GM12878 (cell line): Measurements from ENCODE around the gene GSTM4. TPM values are rescaled to one million over a fixed set of nuclear protein-coding genes. Genes with fewer than 3 reads are reported as not detected.

Source experiments
- ATAC-seq: fragments of 200-7000 bp; cut with Tn5 transposase; 3 replicates; pipeline ENCODE4 v1.9.1; 2020; ENCODE audit warnings: mild to moderate bottlenecking, moderate library complexity
- BruUV-seq: library from RNA; stranded (reverse); fragments of 400-500 nt; replicated peaks from 2 replicates; lab custom pipeline; 2021; lab: Mats Ljungman, UMichigan
- CTCF ChIA-PET: fragments of 300-600 bp; sonication (Branson Sonifier 250); formaldehyde crosslinking; extraction: SDS; loops from one replicate; lab custom pipeline; 2021; ENCODE audit warnings: inconsistent platforms; lab: Yijun Ruan, JAX
- POLR2A ChIA-PET: fragments of 350-600 bp; formaldehyde crosslinking; extraction: SDS; loops from one replicate; lab custom pipeline; 2021; ENCODE audit warnings: inconsistent platforms; lab: Charles Lee
- RAD21 ChIA-PET: fragments of 300-600 bp; sonication (Branson Sonifier 250); formaldehyde crosslinking; loops from one replicate; lab custom pipeline; 2023; ENCODE audit warnings: antibody characterized with exemption; ENCODE audit not compliant: unreplicated experiment; lab: Charles Lee
- SMC1A ChIA-PET: fragments of 300-600 bp; sonication (Branson Sonifier 250); formaldehyde crosslinking; loops from one replicate; lab custom pipeline; 2023; ENCODE audit not compliant: unreplicated experiment, uncharacterized antibody; lab: Charles Lee
- DNase-seq: peaks from one replicate; pipeline ENCODE4 v3.0.0-alpha.2; 2011; ENCODE audit warnings: low read depth, low spot score
- FAIRE-seq: peaks from 3 replicates; lab custom pipeline; 2011; peaks lifted over from hg19 to GRCh38; lab: Jason Lieb, UNC
- H2AFZ ChIP-seq: 2 replicates; pipeline ENCODE4 v1.6.0; 2011; ENCODE audit warnings: low read depth, low read length, control low read depth; ENCODE audit not compliant: control insufficient read depth
- H3K27ac ChIP-seq: 2 replicates; pipeline ENCODE4 v1.5.1; 2011; ENCODE audit warnings: control low read depth; ENCODE audit not compliant: control insufficient read depth, insufficient read depth
- H3K27me3 ChIP-seq, 2 experiments: replicated peaks in 1 of 2; 2 replicates each; pipeline versions ENCODE4 v1.6.0 to v1.6.1; 2011; ENCODE audit warnings: low read length in 1 of 2; ENCODE audit not compliant: control insufficient read depth in 2 of 2, insufficient read depth in 2 of 2
- H3K36me3 ChIP-seq, 2 experiments: 2 replicates each; pipeline ENCODE4 v1.5.1; 2011; ENCODE audit warnings: low read length in 1 of 2; ENCODE audit not compliant: control insufficient read depth in 2 of 2, insufficient read depth in 2 of 2
- H3K4me1 ChIP-seq: 2 replicates; pipeline ENCODE4 v1.6.1; 2011; ENCODE audit warnings: mild to moderate bottlenecking, low read length, moderate library complexity, mixed read lengths; ENCODE audit not compliant: control insufficient read depth, insufficient read depth
- H3K4me2 ChIP-seq: 2 replicates; pipeline ENCODE4 v1.6.0; 2011; ENCODE audit warnings: control low read depth; ENCODE audit not compliant: control insufficient read depth, insufficient read depth
- H3K4me3 ChIP-seq: fragments of 200-600 bp; sonication (generic); 2 replicates; pipeline ENCODE4 v1.5.1; 2016
- H3K79me2 ChIP-seq: 2 replicates; pipeline ENCODE4 v1.6.0; 2011; ENCODE audit warnings: low read length; ENCODE audit not compliant: control insufficient read depth, insufficient read depth
- H3K9ac ChIP-seq: 2 replicates; pipeline ENCODE4 v1.8.0; 2011; ENCODE audit warnings: low read length, control low read depth, mixed read lengths; ENCODE audit not compliant: control insufficient read depth, insufficient read depth
- H3K9me3 ChIP-seq: replicated peaks from 3 replicates; pipeline ENCODE4 v1.5.1; 2011; ENCODE audit warnings: mild to moderate bottlenecking, low read length; ENCODE audit not compliant: control insufficient read depth, insufficient read depth
- H4K20me1 ChIP-seq: 2 replicates; pipeline ENCODE4 v1.6.0; 2011; ENCODE audit not compliant: control insufficient read depth, insufficient read depth
- ATF7 ChIP-seq: fragments of 450-650 bp; IDR thresholded peaks from 2 replicates; pipeline ENCODE4 v1.6.1; 2016; ENCODE audit warnings: low read depth, mild to moderate bottlenecking
- E2F4 ChIP-seq: IDR thresholded peaks from 2 replicates; pipeline ENCODE4 v1.6.1; 2012; ENCODE audit warnings: low read depth, low read length, improper control_type of control experiment
- FOXK2 ChIP-seq: fragments of 450-650 bp; IDR thresholded peaks from 2 replicates; pipeline ENCODE4 v1.6.1; 2017; ENCODE audit warnings: mild to moderate bottlenecking, moderate library complexity
- HDGF ChIP-seq: fragments of 450-650 bp; IDR thresholded peaks from 2 replicates; pipeline ENCODE4 v1.6.1; 2016; ENCODE audit warnings: antibody characterized with exemption
- MYC ChIP-seq: IDR thresholded peaks from 2 replicates; pipeline ENCODE4 v1.6.1; 2011; ENCODE audit warnings: mild to moderate bottlenecking, low read length, moderate library complexity, inconsistent platforms; ENCODE audit not compliant: insufficient read depth, insufficient replicate concordance, insufficient read length, severe bottlenecking
- NKRF ChIP-seq: fragments of 450-650 bp; conservative IDR thresholded peaks from 2 replicates; pipeline ENCODE4 v1.6.1; 2017; ENCODE audit warnings: mild to moderate bottlenecking, moderate library complexity
- RELA ChIP-seq: fragments of 450-650 bp; IDR thresholded peaks from 2 replicates; pipeline ENCODE4 v1.8.0; 2014; ENCODE audit warnings: borderline replicate concordance; ENCODE audit not compliant: partially characterized antibody
- RUNX3 ChIP-seq: IDR thresholded peaks from 2 replicates; pipeline ENCODE4 v1.6.1; 2012; ENCODE audit warnings: low read length, inconsistent platforms
- SIN3A ChIP-seq: IDR thresholded peaks from 2 replicates; pipeline ENCODE4 v1.6.1; 2012; ENCODE audit warnings: low read depth, low read length, improper control_type of control experiment
- SRF ChIP-seq, 2 experiments: IDR thresholded peaks; 2 replicates each; pipeline ENCODE4 v1.6.1; 2011; ENCODE audit warnings: low read depth in 2 of 2, low read length in 2 of 2, mild to moderate bottlenecking in 1 of 2, moderate library complexity in 1 of 2
- TCF7 ChIP-seq: IDR thresholded peaks from 2 replicates; pipeline ENCODE4 v1.6.1; 2014; ENCODE audit warnings: antibody characterized with exemption, borderline replicate concordance
- USF2 ChIP-seq: IDR thresholded peaks from 2 replicates; pipeline ENCODE4 v1.6.1; 2011; ENCODE audit warnings: low read depth, low read length, improper control_type of control experiment, borderline replicate concordance
- YBX1 ChIP-seq: fragments of 450-650 bp; IDR thresholded peaks from 2 replicates; pipeline ENCODE4 v1.6.1; 2016; ENCODE audit warnings: antibody characterized with exemption
- ZZZ3 ChIP-seq: IDR thresholded peaks from 2 replicates; pipeline ENCODE4 v1.6.1; 2011; ENCODE audit warnings: low read depth; ENCODE audit not compliant: control insufficient read depth, insufficient read length
- WGBS: methylation state at CpG from one replicate; pipeline ENCODE4 v1.1.6; 2016; ENCODE audit warnings: low lambda C conversion rate; ENCODE audit not compliant: insufficient replicate concordance, insufficient coverage; ENCODE audit errors: missing lambda C conversion rate; 5-methylcytosine and 5-hydroxymethylcytosine counted together
- in situ Hi-C: fragments of 300-500 bp; cut with MboI; formaldehyde crosslinking; loops from 9 replicates; pipeline ENCODE4 v1.14.3; 2018; ENCODE audit warnings: mixed read lengths
- intact Hi-C: fragments of 100-400 bp; cut with micrococcal nuclease; formaldehyde crosslinking; loops from one replicate; pipeline ENCODE4 v1.14.2; 2022; ENCODE audit not compliant: unreplicated experiment
- polyA plus RNA-seq, 11 experiments: library from polyadenylated mRNA; depleted of rRNA in 4 of 11; unstranded in 6 of 11; stranded (reverse) in 5 of 11; fragments of >200 nt; fragmentation: Nextera tagmentation in 4 of 11; fragmentation: Illumina TruSeq in 1 of 11; extraction: Ambion mirVana in 4 of 11; extraction: Trizol in 1 of 11; gene quantifications; 1 replicate in 1 of 11; 2 replicates in 10 of 11; pipeline versions ENCODE4 v1.2.1 to v1.2.3, GENCODE V29; 2011 to 2016; ENCODE audit warnings: inconsistent platforms in 2 of 11, missing spikeins in 2 of 11, low read depth in 1 of 11
- total RNA-seq, 4 experiments: library from RNA; depleted of rRNA in 3 of 4; stranded (reverse); fragments of >200 nt in 3 of 4; fragmentation: Illumina TruSeq in 1 of 4; extraction: Trizol in 1 of 4; gene quantifications; 2 replicates each; pipeline versions ENCODE4 v1.2.1 to v1.2.3, GENCODE V29; 2013 to 2021

The GSTM4 gene
- total and polyA plus RNA-seq, 10 of the 15 experiments (the other 5 are each of a cell fraction or from before 2014, with no cell fraction given): 14.3 to 37.2 (median 23.0) TPM

- Histone ChIP-seq H3K27ac (no peak overlapping the region), H3K4me3 (no peak overlapping the region), H3K27me3 (no peaks in the 10 kb centered on the region), H3K79me2 (no peaks in the 10 kb centered on the region), H3K9ac (no peak overlapping the region), H3K9me3 (no peaks in the 10 kb centered on the region), H2AFZ (no peak overlapping the region), H3K36me3 (no peaks in the 10 kb centered on the region)
- FAIRE-seq (no peak), ATAC-seq (no peak), DNase-seq (no peak)
- ChIA-PET POLR2A (interaction anchor here (3.2 kb wide), 1 partner anchor 93 kb away, joined by 13 read pairs; the partner anchor contains the start of gene GNAI3), CTCF (interaction anchor here (0.5 to 10.7 kb wide), 15 partner anchors 12 to 369 kb away, joined by 3 to 299 read pairs (median 30); partner anchors contain the start of genes AHCYL1, GNAI3, GSTM1 and GSTM2)
- BruUV-seq: no TSS peak
- in situ Hi-C loops (loop anchor here (5.0 kb wide), 2 partner anchors 130 to 345 kb away; no protein-coding TSS in a partner anchor), intact Hi-C loops (loop anchor here (5.0 kb wide), 4 partner anchors 45 to 340 kb away; partner anchors contain the start of genes AHCYL1, GNAI3 and GSTM1)
- TF ChIP-seq FOXK2 (no peak), SRF (IDR thresholded peaks at IDR 0.05; ENCODE audit: low read depth in 2 of 2, low read length in 2 of 2) (no peak), NKRF (no peak), SIN3A (no peak), USF2 (no peak), MYC (no peak), ZZZ3 (no peak), RELA (no peak), E2F4 (no peak), RUNX3 (no peak), ATF7 (no peak), YBX1 (no peak), HDGF (no peak), TCF7 (no peak)
- TF ChIP-seq, all 136 proteins: peak for 0
- ChIA-PET SMC1A (interaction anchor here (1.3 to 9.1 kb wide), 8 partner anchors 9 to 344 kb away, joined by 5 to 117 read pairs (median 39); partner anchors contain the start of genes AHCYL1 and GSTM4), RAD21 (interaction anchor here (1.3 to 7.3 kb wide), 7 partner anchors 9 to 343 kb away, joined by 3 to 106 read pairs (median 48); partner anchors contain the start of genes AHCYL1 and GNAI3)
- Histone ChIP-seq H4K20me1 (no peaks in the 10 kb centered on the region), H3K4me2 (no peak overlapping the region), H3K4me1 (peaks cover 9% of the 10 kb centered on the region)
- 64% methylated on average over 2 of the region's 2 CpGs for WGBS
These were observed 14.0 kb upstream of the GSTM4 start for GRCh38 chr1:109641861-109642260.
